ENCODE data around the gene SIRPA. TPM values are rescaled to one million over a fixed set of nuclear protein-coding genes. Genes with fewer than 3 reads are reported as not detected.
"Not testable (repeated sequence)": the region's sequence is repeated elsewhere in the genome, so short reads cannot be mapped to it uniquely, and the experiment has no call there.

The SIRPA gene
- total RNA-seq, 2 donors from 2014 or later, result 20.3 to 31.0 TPM

DNA sequence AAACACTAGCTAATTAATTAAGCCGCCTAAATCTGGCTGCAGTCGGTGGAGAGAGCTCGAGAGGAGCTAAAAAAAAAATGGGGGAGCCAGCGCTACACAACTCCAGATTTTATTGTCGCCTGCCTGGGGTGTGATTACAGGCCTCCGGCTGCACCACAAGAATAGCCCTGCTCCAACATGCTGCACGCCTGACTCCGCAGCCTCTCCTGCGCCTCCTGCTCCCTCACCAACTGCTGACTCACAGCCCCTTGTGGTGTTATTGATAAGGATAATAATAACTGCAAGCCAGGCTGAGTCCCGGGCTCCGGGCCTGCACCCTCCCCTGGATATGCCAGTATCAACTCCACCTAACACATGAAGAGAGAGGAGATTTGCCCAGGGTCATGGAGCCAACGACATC is 16.8 kb downstream of the SIRPA start:
- Histone ChIP-seq H3K4me1 (replicated peaks) (no peaks in the 10 kb centered on the region), H3K36me3 (no peaks in the 10 kb centered on the region), H3K4me3 (no peak overlapping the region), H3K27ac (no peak overlapping the region), H3K9me3 (no peaks in the 10 kb centered on the region), H3K27me3 (replicated peaks; ENCODE audit: insufficient read depth) (no peaks in the 10 kb centered on the region)
- intact Hi-C loops (cut with DNase I), result no loop called here
- DNase-seq (ENCODE audit: low spot score), result no peak
- 46% methylated on average over 12 of the region's 12 CpGs for WGBS
- TF ChIP-seq, protein P1, sequence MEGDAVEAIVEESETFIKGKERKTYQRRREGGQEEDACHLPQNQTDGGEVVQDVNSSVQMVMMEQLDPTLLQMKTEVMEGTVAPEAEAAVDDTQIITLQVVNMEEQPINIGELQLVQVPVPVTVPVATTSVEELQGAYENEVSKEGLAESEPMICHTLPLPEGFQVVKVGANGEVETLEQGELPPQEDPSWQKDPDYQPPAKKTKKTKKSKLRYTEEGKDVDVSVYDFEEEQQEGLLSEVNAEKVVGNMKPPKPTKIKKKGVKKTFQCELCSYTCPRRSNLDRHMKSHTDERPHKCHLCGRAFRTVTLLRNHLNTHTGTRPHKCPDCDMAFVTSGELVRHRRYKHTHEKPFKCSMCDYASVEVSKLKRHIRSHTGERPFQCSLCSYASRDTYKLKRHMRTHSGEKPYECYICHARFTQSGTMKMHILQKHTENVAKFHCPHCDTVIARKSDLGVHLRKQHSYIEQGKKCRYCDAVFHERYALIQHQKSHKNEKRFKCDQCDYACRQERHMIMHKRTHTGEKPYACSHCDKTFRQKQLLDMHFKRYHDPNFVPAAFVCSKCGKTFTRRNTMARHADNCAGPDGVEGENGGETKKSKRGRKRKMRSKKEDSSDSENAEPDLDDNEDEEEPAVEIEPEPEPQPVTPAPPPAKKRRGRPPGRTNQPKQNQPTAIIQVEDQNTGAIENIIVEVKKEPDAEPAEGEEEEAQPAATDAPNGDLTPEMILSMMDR (IDR thresholded peaks at IDR 0.05), result no peak
- TF ChIP-seq POLR2A (IDR thresholded peaks at IDR 0.05) (no peak), POLR2AphosphoS5 (IDR thresholded peaks at IDR 0.05) (no peak)

DNA sequence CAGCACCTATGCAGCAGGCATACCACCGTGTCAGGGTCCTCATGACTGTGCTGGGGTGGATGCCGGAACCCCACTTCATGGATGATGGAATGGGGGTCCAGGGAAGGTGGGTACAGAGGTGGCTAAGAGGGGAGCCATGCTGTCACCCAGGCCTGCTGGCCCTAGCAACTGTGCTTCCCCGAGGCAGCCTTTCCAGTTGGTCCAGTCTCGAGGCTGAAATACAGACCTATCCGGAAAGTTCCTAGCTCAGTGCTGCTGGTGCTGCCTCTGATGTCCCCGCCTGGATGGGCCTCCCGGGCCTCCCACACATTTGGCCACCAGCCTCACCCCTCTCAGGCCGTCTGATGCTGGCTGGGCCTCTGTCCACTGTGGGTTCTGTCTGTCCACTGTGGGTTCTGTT is 17.4 kb downstream of the SIRPA start:
- 60% methylated on average over 8 of the region's 8 CpGs for WGBS
- intact Hi-C loops (cut with DNase I), result no loop called here
- DNase-seq (ENCODE audit: low spot score), result no peak
- Histone ChIP-seq H3K27me3 (replicated peaks; ENCODE audit: insufficient read depth) (no peaks in the 10 kb centered on the region), H3K9me3 (no peaks in the 10 kb centered on the region), H3K36me3 (no peaks in the 10 kb centered on the region), H3K27ac (no peak overlapping the region), H3K4me1 (replicated peaks) (no peaks in the 10 kb centered on the region), H3K4me3 (no peak overlapping the region)
- TF ChIP-seq POLR2A (IDR thresholded peaks at IDR 0.05), result no peak
- TF ChIP-seq, protein P1 (IDR thresholded peaks at IDR 0.05), result no peak
- no peak for TF ChIP-seq POLR2AphosphoS5 (IDR thresholded peaks at IDR 0.05)

DNA sequence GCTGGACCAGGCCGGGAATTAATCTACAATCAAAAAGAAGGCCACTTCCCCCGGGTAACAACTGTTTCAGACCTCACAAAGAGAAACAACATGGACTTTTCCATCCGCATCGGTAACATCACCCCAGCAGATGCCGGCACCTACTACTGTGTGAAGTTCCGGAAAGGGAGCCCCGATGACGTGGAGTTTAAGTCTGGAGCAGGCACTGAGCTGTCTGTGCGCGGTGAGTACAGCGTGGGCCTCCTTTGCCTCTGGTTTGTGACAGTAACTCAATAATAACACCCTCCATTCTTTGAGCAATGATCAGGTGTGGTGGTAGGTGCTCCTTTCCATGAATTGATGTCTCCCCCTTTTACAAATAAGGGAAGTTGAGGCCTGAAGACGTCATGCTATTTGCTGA is 20.0 kb downstream of the SIRPA start:
- 90% methylated on average over 12 of the region's 12 CpGs for WGBS

DNA sequence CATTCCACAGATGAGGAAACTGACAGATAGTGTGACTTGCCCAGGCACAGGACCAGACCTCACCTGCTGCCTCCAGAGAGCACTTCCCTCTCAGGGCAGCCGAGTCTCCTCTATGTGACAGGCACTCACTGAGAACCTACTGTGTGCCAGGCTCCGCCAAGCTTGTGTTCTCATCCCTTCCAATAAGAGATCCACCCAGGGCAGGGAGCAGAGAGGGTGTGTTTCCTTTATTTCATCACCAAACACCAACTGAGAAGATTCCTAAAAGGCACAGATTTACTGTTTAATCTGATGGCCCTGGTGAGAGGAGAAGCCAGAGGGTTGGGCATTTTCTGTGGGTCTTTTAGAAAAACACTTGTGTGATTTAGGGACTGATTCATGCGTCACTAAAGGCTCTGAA is 20.5 kb downstream of the SIRPA start:
- intact Hi-C loops (cut with DNase I), result no loop called here

More for the DNA sequence above, 20.0 kb downstream of the SIRPA start:
- H3K4me1 ChIP-seq (replicated peaks); H3K4me3 ChIP-seq; intact Hi-C loops (cut with DNase I); DNase-seq (ENCODE audit: low spot score); H3K9me3 ChIP-seq; H3K27me3 ChIP-seq (replicated peaks; ENCODE audit: insufficient read depth); H3K27ac ChIP-seq; H3K36me3 ChIP-seq: not testable (repeated sequence)

DNA sequence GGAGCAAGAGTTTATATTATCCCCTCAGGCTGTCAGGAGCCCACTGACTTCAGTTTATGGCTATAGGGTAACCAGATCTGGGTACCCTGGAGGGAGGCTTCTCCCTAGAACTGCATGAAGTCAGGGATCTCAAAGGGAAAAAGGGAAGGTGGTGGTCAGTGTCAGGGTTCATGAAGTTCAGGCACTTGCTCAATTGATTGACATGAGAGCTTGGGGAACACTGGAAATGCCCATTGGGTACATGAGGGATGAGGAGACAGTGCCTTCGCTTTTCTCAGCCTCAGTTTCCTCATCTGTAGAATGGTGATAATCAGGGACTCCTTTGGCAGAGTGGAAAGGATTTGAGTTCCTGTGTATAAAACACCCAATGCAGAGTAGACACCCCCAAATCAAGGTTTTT is 22.6 kb downstream of the SIRPA start:
- WGBS, result 96% methylated on average over 1 of the region's 1 CpG
- no peak overlapping the region for H3K27ac ChIP-seq
- no peaks in the 10 kb centered on the region for H3K27me3 ChIP-seq (replicated peaks; ENCODE audit: insufficient read depth)
- TF ChIP-seq, protein P1 (IDR thresholded peaks at IDR 0.05), result no peak
- no peak for TF ChIP-seq POLR2A (IDR thresholded peaks at IDR 0.05)
- no peak for TF ChIP-seq POLR2AphosphoS5 (IDR thresholded peaks at IDR 0.05)
- DNase-seq (ENCODE audit: low spot score), result no peak
- no peak overlapping the region for H3K4me3 ChIP-seq
- H3K4me1 ChIP-seq (replicated peaks), result no peaks in the 10 kb centered on the region
- intact Hi-C loops (cut with DNase I), result no loop called here
- no peaks in the 10 kb centered on the region for H3K36me3 ChIP-seq
- no peaks in the 10 kb centered on the region for H3K9me3 ChIP-seq

More for the DNA sequence above, 20.5 kb downstream of the SIRPA start:
- no peak overlapping the region for H3K27ac ChIP-seq
- no peak overlapping the region for H3K4me3 ChIP-seq
- WGBS, result 92% methylated on average over 3 of the region's 3 CpGs
- no peaks in the 10 kb centered on the region for H3K27me3 ChIP-seq (replicated peaks; ENCODE audit: insufficient read depth)
- no peaks in the 10 kb centered on the region for H3K36me3 ChIP-seq
- H3K9me3 ChIP-seq, result no peaks in the 10 kb centered on the region
- no peaks in the 10 kb centered on the region for H3K4me1 ChIP-seq (replicated peaks)
- TF ChIP-seq, protein P1 (IDR thresholded peaks at IDR 0.05), result no peak
- TF ChIP-seq POLR2A (IDR thresholded peaks at IDR 0.05), result no peak
- TF ChIP-seq POLR2AphosphoS5 (IDR thresholded peaks at IDR 0.05), result no peak
- no peak for DNase-seq (ENCODE audit: low spot score)
